SK-N-MC (cell line): ENCODE results near the gene VIT.

Experiments
- FOXP2 ChIP-seq: optimal IDR thresholded peaks from 2 replicates; pipeline ENCODE3; 2011; ENCODE audit warnings: mild to moderate bottlenecking, moderate library complexity; ENCODE audit not compliant: insufficient read depth; ENCODE audit errors: extremely low read length, control extremely low read depth
- POLR2AphosphoS5 ChIP-seq: IDR thresholded peaks from 2 replicates; pipeline ENCODE4 v1.6.1; 2012; ENCODE audit warnings: mild to moderate bottlenecking, low read depth, low read length, borderline replicate concordance

- TF ChIP-seq POLR2AphosphoS5 (no peak), FOXP2 (no peak)
These were observed 17.7 kb upstream of the VIT start for GRCh38 chr2:36678856-36679255.
